Endothelial cell (in vitro differentiated cells): ENCODE measurements around the gene NOS3. TPM values are rescaled to one million over a fixed set of nuclear protein-coding genes. Genes with fewer than 3 reads are reported as not detected.

Experiments used
- DNase-seq: peaks from one replicate; pipeline ENCODE4 v3.0.0; 2021; ENCODE audit warnings: low spot score
- H3K27ac Mint-ChIP-seq: one replicate; pipeline ENCODE4 v1.8.0; 2021; ENCODE audit warnings: mixed read lengths, inconsistent platforms; ENCODE audit not compliant: unreplicated experiment
- H3K27me3 Mint-ChIP-seq: one replicate; pipeline ENCODE4 v1.8.0; 2021; ENCODE audit warnings: mild to moderate bottlenecking, moderate library complexity, mixed read lengths, inconsistent platforms; ENCODE audit not compliant: unreplicated experiment
- H3K36me3 Mint-ChIP-seq: one replicate; pipeline ENCODE4 v1.8.0; 2021; ENCODE audit warnings: mild to moderate bottlenecking, low read depth, mixed read lengths, inconsistent platforms; ENCODE audit not compliant: unreplicated experiment
- H3K4me1 Mint-ChIP-seq: one replicate; pipeline ENCODE4 v1.8.0; 2021; ENCODE audit warnings: mild to moderate bottlenecking, mixed read lengths, inconsistent platforms; ENCODE audit not compliant: unreplicated experiment
- H3K4me3 Mint-ChIP-seq: one replicate; pipeline ENCODE4 v1.8.0; 2021; ENCODE audit warnings: mild to moderate bottlenecking, mixed read lengths, inconsistent platforms; ENCODE audit not compliant: unreplicated experiment
- H3K9me3 Mint-ChIP-seq: one replicate; pipeline ENCODE4 v1.8.0; 2021; ENCODE audit warnings: mixed read lengths, inconsistent platforms; ENCODE audit not compliant: unreplicated experiment
- total RNA-seq: library from RNA; stranded (reverse); fragmentation: NEBNext Ultra II Directional; extraction: Animal tissue kit (Norgen Biotek cat#: 25700); gene quantifications from one replicate; pipeline ENCODE4 v1.2.1, GENCODE V29; 2021; ENCODE audit not compliant: unreplicated experiment
- TF ChIP-seq, protein P1 (sequence below): fragments of 200-600 bp; sonication (generic); IDR thresholded peaks from one replicate; pipeline ENCODE4 v1.5.0; 2021; ENCODE audit warnings: antibody characterized with exemption; ENCODE audit not compliant: unreplicated experiment

The NOS3 gene
- total RNA-seq, 1 donor from 2014 or later: 102 TPM

GRCh38 chr7:150962553-150963399 is 28.0 kb upstream of the NOS3 start:
- Mint-ChIP-seq H3K27ac (no peak overlapping the region), H3K27me3 (no peaks in the 10 kb centered on the region), H3K9me3 (no peaks in the 10 kb centered on the region), H3K36me3 (no peaks in the 10 kb centered on the region), H3K4me1 (peaks cover 19% of the 10 kb centered on the region), H3K4me3 (no peak overlapping the region)
- DNase-seq: peak; percentile 69
- TF ChIP-seq, protein P1, sequence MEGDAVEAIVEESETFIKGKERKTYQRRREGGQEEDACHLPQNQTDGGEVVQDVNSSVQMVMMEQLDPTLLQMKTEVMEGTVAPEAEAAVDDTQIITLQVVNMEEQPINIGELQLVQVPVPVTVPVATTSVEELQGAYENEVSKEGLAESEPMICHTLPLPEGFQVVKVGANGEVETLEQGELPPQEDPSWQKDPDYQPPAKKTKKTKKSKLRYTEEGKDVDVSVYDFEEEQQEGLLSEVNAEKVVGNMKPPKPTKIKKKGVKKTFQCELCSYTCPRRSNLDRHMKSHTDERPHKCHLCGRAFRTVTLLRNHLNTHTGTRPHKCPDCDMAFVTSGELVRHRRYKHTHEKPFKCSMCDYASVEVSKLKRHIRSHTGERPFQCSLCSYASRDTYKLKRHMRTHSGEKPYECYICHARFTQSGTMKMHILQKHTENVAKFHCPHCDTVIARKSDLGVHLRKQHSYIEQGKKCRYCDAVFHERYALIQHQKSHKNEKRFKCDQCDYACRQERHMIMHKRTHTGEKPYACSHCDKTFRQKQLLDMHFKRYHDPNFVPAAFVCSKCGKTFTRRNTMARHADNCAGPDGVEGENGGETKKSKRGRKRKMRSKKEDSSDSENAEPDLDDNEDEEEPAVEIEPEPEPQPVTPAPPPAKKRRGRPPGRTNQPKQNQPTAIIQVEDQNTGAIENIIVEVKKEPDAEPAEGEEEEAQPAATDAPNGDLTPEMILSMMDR: peak; percentile 54

DNA sequence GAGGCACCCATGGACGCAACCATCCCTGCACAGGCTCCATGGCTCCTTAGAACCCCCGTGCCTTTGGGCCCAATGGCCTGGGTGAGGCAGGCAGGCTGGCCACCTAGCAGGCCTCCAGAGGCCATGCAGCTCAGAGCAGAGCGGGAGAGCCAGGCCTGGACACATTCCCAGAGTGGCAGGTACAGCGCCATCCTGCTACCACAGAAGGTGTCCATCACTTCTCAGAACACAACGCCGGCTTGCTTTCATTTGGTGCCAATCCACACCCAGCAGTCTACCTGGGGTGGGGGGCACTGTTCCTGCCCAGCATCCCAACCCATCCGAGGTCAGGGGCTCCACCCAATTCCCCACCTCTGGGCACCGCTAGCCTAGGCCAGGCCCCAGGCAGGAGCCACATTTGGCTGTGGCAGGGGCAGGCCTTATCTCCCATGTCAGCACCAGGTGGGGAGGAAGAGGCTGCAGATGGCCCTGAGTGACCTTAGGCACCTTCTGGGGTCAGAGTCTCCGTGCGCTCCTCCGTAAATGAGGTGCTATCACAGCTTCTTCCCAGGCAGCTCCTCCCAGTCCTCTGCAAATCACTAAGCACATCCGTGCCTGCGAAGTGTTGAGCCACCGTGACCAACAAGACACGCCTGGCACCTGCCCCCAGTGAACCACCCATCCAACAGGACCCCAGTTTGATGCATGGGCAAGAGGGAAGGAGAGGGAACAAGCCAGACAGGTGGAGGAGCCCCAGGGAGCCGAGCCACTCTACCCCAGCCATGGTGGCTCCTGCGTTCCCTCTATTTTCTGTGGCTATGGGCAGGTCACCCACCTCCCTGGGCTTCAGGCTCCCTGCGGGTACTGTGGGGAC is 26.9 kb upstream of the NOS3 start:
- Mint-ChIP-seq H3K27ac (no peak overlapping the region), H3K4me1 (peaks cover 15% of the 10 kb centered on the region), H3K36me3 (no peaks in the 10 kb centered on the region), H3K9me3 (no peaks in the 10 kb centered on the region), H3K4me3 (no peak overlapping the region), H3K27me3 (no peaks in the 10 kb centered on the region)
- TF ChIP-seq, protein P1: no peak
- DNase-seq: no peak

DNA sequence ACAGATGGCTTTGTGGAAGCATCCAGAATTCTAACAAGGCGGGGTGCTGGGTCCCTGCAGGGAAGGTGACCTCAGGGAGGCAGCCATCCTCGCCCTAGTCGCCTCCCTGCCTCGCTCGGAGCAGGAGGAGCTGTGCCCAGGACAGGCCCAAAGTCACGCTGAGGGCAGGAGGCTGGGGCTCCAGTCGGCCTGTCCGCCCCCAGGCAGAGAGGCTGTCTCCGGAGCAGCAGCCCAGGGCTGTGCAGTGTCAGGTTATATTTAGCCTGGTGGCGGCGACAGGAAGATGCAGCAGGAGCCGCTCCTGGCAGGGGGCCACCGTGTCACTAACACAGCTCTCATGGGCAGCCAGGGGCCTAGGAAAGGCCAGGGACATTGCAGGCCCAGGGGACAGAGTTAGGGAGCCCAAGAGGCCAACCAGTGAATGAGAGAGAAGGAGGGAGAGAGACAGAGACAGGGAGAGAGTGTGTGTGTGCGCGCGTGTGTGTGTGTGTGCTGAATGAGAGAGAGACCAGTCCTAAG is 26.2 kb upstream of the NOS3 start:
- no peak overlapping the region for H3K4me3 Mint-ChIP-seq
- TF ChIP-seq, protein P1: peak; percentile 21
- H3K9me3 Mint-ChIP-seq: no peaks in the 10 kb centered on the region
- DNase-seq: no peak
- peaks cover 12% of the 10 kb centered on the region for H3K4me1 Mint-ChIP-seq
- H3K27me3 Mint-ChIP-seq: peaks cover under 1% of the 10 kb centered on the region
- no peak overlapping the region for H3K27ac Mint-ChIP-seq
- H3K36me3 Mint-ChIP-seq: no peaks in the 10 kb centered on the region

DNA sequence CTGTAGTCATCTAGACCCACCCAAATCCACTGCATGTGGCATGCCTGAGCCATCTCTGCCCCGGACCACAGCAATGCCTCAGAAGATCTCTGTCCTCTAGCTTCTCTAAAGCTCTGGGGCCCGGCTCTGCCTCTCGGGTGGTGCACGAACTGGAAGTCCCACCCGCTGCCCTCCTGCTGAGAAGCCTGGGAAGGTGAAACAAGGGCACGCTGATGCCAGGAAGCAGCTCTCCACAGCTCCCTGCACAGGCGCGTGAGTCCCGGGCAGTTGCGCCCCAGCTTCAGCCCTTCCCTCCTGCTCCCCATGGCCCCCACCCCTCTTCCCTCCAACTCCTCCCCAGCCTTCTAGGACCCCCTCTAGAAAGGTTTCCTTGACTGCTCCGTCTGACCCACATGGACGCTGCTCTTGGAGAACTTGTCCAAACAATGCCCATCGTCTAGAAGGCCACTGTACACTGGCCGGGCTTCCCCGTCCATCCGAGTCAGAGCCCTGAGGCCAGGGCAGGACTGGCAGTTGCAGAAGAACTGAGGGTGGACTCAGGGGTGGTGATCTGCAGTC is 25.5 kb upstream of the NOS3 start:
- H3K4me1 Mint-ChIP-seq: peaks cover 7% of the 10 kb centered on the region
- H3K36me3 Mint-ChIP-seq: no peaks in the 10 kb centered on the region
- H3K27me3 Mint-ChIP-seq: peaks cover 3% of the 10 kb centered on the region
- H3K4me3 Mint-ChIP-seq: no peak overlapping the region
- TF ChIP-seq, protein P1: no peak
- no peaks in the 10 kb centered on the region for H3K9me3 Mint-ChIP-seq
- no peak for DNase-seq
- no peak overlapping the region for H3K27ac Mint-ChIP-seq
